Gastrocnemius medialis (tissue), 4 donors: ENCODE results near the gene CAPN5. TPM values are rescaled to one million over a fixed set of nuclear protein-coding genes. Genes with fewer than 3 reads are reported as not detected.

Experiments used
- ATAC-seq, 2 donors: fragments of 150-250 bp; one replicate each; pipeline ENCODE4 v1.9.1; 2016
- DNase-seq, 2 donors: peaks; one replicate each; pipeline ENCODE4 v3.0.0-alpha.2; 2019
- H3K27ac ChIP-seq, 4 donors: fragments of 200-600 bp; sonication (generic); 1 replicate in 1 of 4; 2 replicates in 3 of 4; pipeline ENCODE4 v1.5.1; 2016 to 2018; ENCODE audit warnings: mild to moderate bottlenecking in 2 of 4, moderate library complexity in 1 of 4
- H3K27me3 ChIP-seq, 3 donors: fragments of 200-600 bp; sonication (generic) in 2 of 3; 1 replicate in 1 of 3; 2 replicates in 2 of 3; pipeline versions ENCODE4 v1.5.1 to v1.6.0; 2016 to 2019; ENCODE audit warnings: mild to moderate bottlenecking in 1 of 3, moderate library complexity in 1 of 3
- H3K36me3 ChIP-seq, 2 donors: fragments of 200-600 bp; sonication (generic) in 1 of 2; one replicate each; pipeline ENCODE4 v1.5.1; 2017 to 2018
- H3K4me1 ChIP-seq, 2 donors: fragments of 200-600 bp; sonication (generic) in 1 of 2; one replicate each; pipeline ENCODE4 v1.5.1; 2016 to 2017; ENCODE audit warnings: mild to moderate bottlenecking in 2 of 2
- H3K4me3 ChIP-seq, 4 donors: fragments of 200-600 bp; sonication (generic) in 3 of 4; 1 replicate in 1 of 4; 2 replicates in 3 of 4; pipeline ENCODE4 v1.5.1; 2016 to 2019; ENCODE audit warnings: mild to moderate bottlenecking in 2 of 4
- H3K9me3 ChIP-seq, 3 donors: fragments of 200-600 bp; sonication (generic) in 2 of 3; 1 replicate in 1 of 3; 2 replicates in 2 of 3; pipeline ENCODE4 v1.5.1; 2016 to 2019
- POLR2A ChIP-seq, 2 donors: fragments of 450-650 bp; IDR thresholded peaks; one replicate each; pipeline ENCODE4 v1.6.1; 2017; ENCODE audit warnings: antibody characterized with exemption in 2 of 2, mild to moderate bottlenecking in 2 of 2, moderate library complexity in 2 of 2
- in situ Hi-C, 4 donors: fragments of 200-750 bp; cut with MboI; loops; one replicate each; pipeline versions ENCODE4 v1.15.0 to v1.8.0; 2017; ENCODE audit warnings: low sequenced_read_pairs in 4 of 4
- intact Hi-C: fragments of 100-400 bp; cut with DNase I; formaldehyde crosslinking; loops from one replicate; pipeline ENCODE4 v1.15.1; 2023; ENCODE audit warnings: low total_unique reads
- total RNA-seq, 4 donors: library from RNA; depleted of rRNA; stranded (reverse); fragments of >200 nt; gene quantifications; one replicate each; pipeline versions ENCODE4 v1.1.0 to v1.2.3, GENCODE V29; 2016
- TF ChIP-seq, protein P1 (sequence below), 5 experiments: fragments of 450-650 bp in 3 of 5; fragments of 200-600 bp in 2 of 5; sonication (generic) in 2 of 5; IDR thresholded peaks in 4 of 5; conservative IDR thresholded peaks in 1 of 5; 1 replicate in 4 of 5; 2 replicates in 1 of 5; pipeline ENCODE4 v1.5.1; 2016 to 2019; ENCODE audit warnings: antibody characterized with exemption in 5 of 5, mild to moderate bottlenecking in 3 of 5, moderate library complexity in 3 of 5

The CAPN5 gene
- total RNA-seq, 4 donors from 2014 or later: 0.58 to 12.4 (median 1.5) TPM

DNA sequence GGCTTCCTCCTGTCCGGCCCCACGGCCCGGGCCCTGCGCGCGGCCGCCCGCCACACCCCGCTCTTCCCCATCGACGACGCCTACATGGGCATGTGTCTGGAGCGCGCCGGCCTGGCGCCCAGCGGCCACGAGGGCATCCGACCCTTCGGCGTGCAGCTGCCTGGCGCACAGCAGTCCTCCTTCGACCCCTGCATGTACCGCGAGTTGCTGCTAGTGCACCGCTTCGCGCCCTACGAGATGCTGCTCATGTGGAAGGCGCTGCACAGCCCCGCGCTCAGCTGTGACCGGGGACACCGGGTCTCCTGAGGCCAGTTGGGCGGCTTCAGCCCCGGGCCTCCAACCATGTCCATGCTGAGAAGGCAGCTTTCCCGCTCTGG is 26.4 kb upstream of the CAPN5 start:
- Histone ChIP-seq H3K4me1 (peaks cover 0 to 6% of the 10 kb centered on the region in 2 donors), H3K4me3 (peak overlapping the region in 2 of 4 donors; percentile 47), H3K27ac (no peak overlapping the region), H3K9me3 (no peaks in the 10 kb centered on the region), H3K27me3 (peaks cover 38 to 54% (median 40%) of the 10 kb centered on the region in 3 donors), H3K36me3 (no peaks in the 10 kb centered on the region)
- no peak for DNase-seq
- no peak for ATAC-seq
- in situ Hi-C loops (loop anchor here in 3 of 4 donors (10.0 kb wide), 2 partner anchors 54 to 144 kb away; no protein-coding TSS in a partner anchor), intact Hi-C loops (no loop called here)
- TF ChIP-seq POLR2A (IDR thresholded peaks at IDR 0.05): no peak
- TF ChIP-seq, protein P1, sequence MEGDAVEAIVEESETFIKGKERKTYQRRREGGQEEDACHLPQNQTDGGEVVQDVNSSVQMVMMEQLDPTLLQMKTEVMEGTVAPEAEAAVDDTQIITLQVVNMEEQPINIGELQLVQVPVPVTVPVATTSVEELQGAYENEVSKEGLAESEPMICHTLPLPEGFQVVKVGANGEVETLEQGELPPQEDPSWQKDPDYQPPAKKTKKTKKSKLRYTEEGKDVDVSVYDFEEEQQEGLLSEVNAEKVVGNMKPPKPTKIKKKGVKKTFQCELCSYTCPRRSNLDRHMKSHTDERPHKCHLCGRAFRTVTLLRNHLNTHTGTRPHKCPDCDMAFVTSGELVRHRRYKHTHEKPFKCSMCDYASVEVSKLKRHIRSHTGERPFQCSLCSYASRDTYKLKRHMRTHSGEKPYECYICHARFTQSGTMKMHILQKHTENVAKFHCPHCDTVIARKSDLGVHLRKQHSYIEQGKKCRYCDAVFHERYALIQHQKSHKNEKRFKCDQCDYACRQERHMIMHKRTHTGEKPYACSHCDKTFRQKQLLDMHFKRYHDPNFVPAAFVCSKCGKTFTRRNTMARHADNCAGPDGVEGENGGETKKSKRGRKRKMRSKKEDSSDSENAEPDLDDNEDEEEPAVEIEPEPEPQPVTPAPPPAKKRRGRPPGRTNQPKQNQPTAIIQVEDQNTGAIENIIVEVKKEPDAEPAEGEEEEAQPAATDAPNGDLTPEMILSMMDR (IDR thresholded peaks at IDR 0.05 in 4 of 5, conservative IDR thresholded peaks at IDR 0.05 in 1 of 5): no peak

GRCh38 chr11:77040889-77041288 is 25.9 kb upstream of the CAPN5 start:
- Histone ChIP-seq H3K27me3 (peaks cover 43 to 59% (median 45%) of the 10 kb centered on the region in 3 donors), H3K36me3 (no peaks in the 10 kb centered on the region), H3K27ac (no peak overlapping the region), H3K4me1 (peaks cover 0 to 6% of the 10 kb centered on the region in 2 donors), H3K9me3 (no peaks in the 10 kb centered on the region), H3K4me3 (no peak overlapping the region)
- no peak for ATAC-seq
- intact Hi-C loops: no loop called here
- in situ Hi-C loops: loop anchor here in 3 of 4 donors (10.0 kb wide), 2 partner anchors 54 to 144 kb away; no protein-coding TSS in a partner anchor
- TF ChIP-seq, protein P1 (IDR thresholded peaks at IDR 0.05 in 4 of 5, conservative IDR thresholded peaks at IDR 0.05 in 1 of 5): no peak
- no peak for TF ChIP-seq POLR2A (IDR thresholded peaks at IDR 0.05)
- no peak for DNase-seq

- TF ChIP-seq, protein P1 (IDR thresholded peaks at IDR 0.05 in 4 of 5, conservative IDR thresholded peaks at IDR 0.05 in 1 of 5): no peak
- TF ChIP-seq POLR2A (IDR thresholded peaks at IDR 0.05): no peak
- Histone ChIP-seq H3K4me3 (no peak overlapping the region), H3K27me3 (peaks cover 40 to 52% (median 48%) of the 10 kb centered on the region in 3 donors), H3K4me1 (peaks cover 2 to 8% of the 10 kb centered on the region in 2 donors), H3K27ac (no peak overlapping the region), H3K36me3 (no peaks in the 10 kb centered on the region), H3K9me3 (no peaks in the 10 kb centered on the region)
- in situ Hi-C loops (loop anchor here in 3 of 4 donors (10.0 kb wide), 2 partner anchors 53 to 143 kb away; no protein-coding TSS in a partner anchor), intact Hi-C loops (no loop called here)
- no peak for ATAC-seq
- DNase-seq: no peak
Observed at GRCh38 chr11:77042111-77042726, 24.6 kb upstream of the CAPN5 start.

GRCh38 chr11:77044356-77044755 is 22.4 kb upstream of the CAPN5 start:
- Histone ChIP-seq H3K27me3 (peaks cover 29 to 41% (median 36%) of the 10 kb centered on the region in 3 donors), H3K36me3 (no peaks in the 10 kb centered on the region), H3K4me1 (peaks cover 3 to 10% of the 10 kb centered on the region in 2 donors), H3K4me3 (no peak overlapping the region), H3K27ac (no peak overlapping the region), H3K9me3 (no peaks in the 10 kb centered on the region)
- no peak for DNase-seq
- no peak for ATAC-seq
- no peak for TF ChIP-seq POLR2A (IDR thresholded peaks at IDR 0.05)
- TF ChIP-seq, protein P1 (IDR thresholded peaks at IDR 0.05 in 4 of 5, conservative IDR thresholded peaks at IDR 0.05 in 1 of 5): no peak
- intact Hi-C loops (no loop called here), in situ Hi-C loops (loop anchor here in 3 of 4 donors (10.0 kb wide), 2 partner anchors 50 to 140 kb away; no protein-coding TSS in a partner anchor)
